Activated CD4-positive, alpha-beta memory T cell treated with anti-CD3 and anti-CD28 coated beads, Interleukin-2, amount 10 ng/mL, durations not matched to agents 7 days and 5 days (primary cell): ENCODE measurements around the gene DHRS13. TPM values are rescaled to one million over a fixed set of nuclear protein-coding genes. Genes with fewer than 3 reads are reported as not detected.
A peak's percentile ranks its signal among the peaks of the same experiment; 100 is the strongest.
"Not testable (repeated sequence)": the region's sequence is repeated elsewhere in the genome, so short reads cannot be mapped to it uniquely, and the experiment has no call there.

Experiments used
- CTCF ChIA-PET: fragments of 350-600 bp; sonication (Branson Sonifier 250); formaldehyde crosslinking; loops from one replicate; lab custom pipeline; 2021; ENCODE audit warnings: antibody characterized with exemption, inconsistent platforms; lab: Charles Lee
- POLR2A ChIA-PET: fragments of 350-600 bp; sonication (Branson Sonifier 250); formaldehyde crosslinking; loops from one replicate; lab custom pipeline; 2021; ENCODE audit warnings: antibody characterized with exemption; lab: Charles Lee
- DNase-seq: peaks from one replicate; pipeline ENCODE4 v3.0.0-alpha.2; 2020
- H3K27ac Mint-ChIP-seq: one replicate; pipeline ENCODE4 v1.8.0; 2021; ENCODE audit warnings: mild to moderate bottlenecking, mixed read lengths
- H3K27me3 Mint-ChIP-seq: one replicate; pipeline ENCODE4 v1.8.0; 2021; ENCODE audit warnings: mixed read lengths
- H3K36me3 Mint-ChIP-seq: one replicate; pipeline ENCODE4 v1.8.0; 2021; ENCODE audit warnings: low read depth, mixed read lengths
- H3K4me1 Mint-ChIP-seq: one replicate; pipeline ENCODE4 v1.8.0; 2021; ENCODE audit warnings: mixed read lengths
- H3K4me3 Mint-ChIP-seq: one replicate; pipeline ENCODE4 v1.8.0; 2021; ENCODE audit warnings: mild to moderate bottlenecking, mixed read lengths
- H3K9me3 Mint-ChIP-seq: one replicate; pipeline ENCODE4 v1.8.0; 2021; ENCODE audit warnings: mixed read lengths
- total RNA-seq, 2 experiments: library from RNA; stranded (reverse); gene quantifications; one replicate each; pipeline ENCODE4 v1.2.3, GENCODE V29; 2021

The DHRS13 gene
- total RNA-seq, 2 experiments from 2014 or later, result 25.2 to 25.7 TPM

DNA sequence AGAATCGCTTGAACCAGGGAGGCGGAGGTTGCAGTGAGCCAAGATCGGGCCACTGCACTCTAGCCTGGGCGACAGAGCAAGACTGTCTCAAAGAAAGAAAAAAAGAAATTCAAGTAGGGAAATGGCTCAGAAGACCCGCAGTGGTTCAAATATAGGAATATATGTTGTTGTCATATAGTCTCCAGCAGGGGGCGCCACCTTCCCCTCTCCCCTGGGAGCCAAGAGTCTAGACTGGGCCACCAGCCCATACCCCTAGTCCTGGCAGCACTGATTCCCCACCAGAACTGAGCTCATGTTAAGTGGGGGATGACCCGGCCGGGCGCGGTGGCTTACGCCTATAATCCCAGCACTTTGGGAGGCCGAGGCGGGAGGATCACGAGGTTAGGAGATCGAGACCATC lies 54.2 kb downstream of the DHRS13 start:
- peak; percentile 72 for DNase-seq
- not testable (repeated sequence) for H3K4me3 Mint-ChIP-seq, H3K9me3 Mint-ChIP-seq, H3K27me3 Mint-ChIP-seq, H3K4me1 Mint-ChIP-seq, H3K36me3 Mint-ChIP-seq
- CTCF ChIA-PET, result interaction anchor here (0.8 to 2.9 kb wide), 12 partner anchors 10 to 269 kb away, joined by 3 to 11 read pairs (median 4); partner anchors contain the start of genes DHRS13, FLOT2 and TLCD1
- POLR2A ChIA-PET, result interaction anchor here (1.8 kb wide), 1 partner anchor 67 kb away, joined by 4 read pairs; no protein-coding TSS in a partner anchor
- peak overlapping the region; percentile 40 for H3K27ac Mint-ChIP-seq

Other genes starting within 250 kb of the DHRS13 start
- 10 to 100 TPM; 49.0 to 52.9 TPM for gene SDF2, start 241.2 kb downstream of the DHRS13 start, total RNA-seq
- 10 to 100 TPM; 60.7 to 65.8 TPM for gene SUPT6H, start 240.9 kb downstream of the DHRS13 start, total RNA-seq
- 1 to 10 TPM; 6.2 to 7.4 TPM for gene PROCA1, start 191.2 kb downstream of the DHRS13 start, total RNA-seq
- 1 to 10 TPM; 6.5 to 7.4 TPM for gene RAB34, start 185.2 kb downstream of the DHRS13 start, total RNA-seq
- 1,000 to 10,000 TPM; 1,962 to 2,028 TPM for gene RPL23A, start 183.1 kb downstream of the DHRS13 start, total RNA-seq
- gene TLCD1, start 176.8 kb downstream of the DHRS13 start, total RNA-seq, result 1 to 10 TPM; 1.4 to 2.3 TPM
- 1 to 10 TPM; 2.5 to 3.5 TPM for gene NEK8, start 174.3 kb downstream of the DHRS13 start, total RNA-seq
- gene TRAF4, start 159.1 kb downstream of the DHRS13 start, total RNA-seq, result 10 to 100 TPM; 55.3 to 57.2 TPM
- 10 to 100 TPM; 15.5 to 17.1 TPM for gene FAM222B, start 60.3 kb downstream of the DHRS13 start, total RNA-seq
- 10 to 100 TPM; 34.6 to 35.2 TPM for gene ERAL1, start 48.1 kb downstream of the DHRS13 start, total RNA-seq
- gene FLOT2, start 5.3 kb downstream of the DHRS13 start, total RNA-seq, result 100 to 1,000 TPM; 193 to 200 TPM
- 10 to 100 TPM; 75.6 to 78.8 TPM for gene PHF12, start 48.4 kb upstream of the DHRS13 start, total RNA-seq
- not detected for gene SEZ6, start 103.0 kb upstream of the DHRS13 start, total RNA-seq
- gene PIPOX, start 140.1 kb upstream of the DHRS13 start, total RNA-seq, result 1 to 10 TPM; 1.4 to 2.0 TPM